DND-41 (cell line): Measurements from ENCODE around the gene ORM2.
"Not testable (repeated sequence)": the region's sequence is repeated elsewhere in the genome, so short reads cannot be mapped to it uniquely, and the experiment has no call there.

Experiments used
- ATAC-seq: fragments of 200-7000 bp; cut with Tn5 transposase; 3 replicates; pipeline ENCODE4 v1.9.1; 2021; ENCODE audit warnings: low read depth; ENCODE audit not compliant: insufficient read depth
- DNase-seq: peaks from one replicate; pipeline ENCODE4 v3.0.0-alpha.2; 2020
- H2AFZ ChIP-seq: 2 replicates; pipeline ENCODE4 v1.6.0; 2012; ENCODE audit warnings: low read depth, low read length
- H3K27ac ChIP-seq: 2 replicates; pipeline ENCODE4 v1.5.1; 2012; ENCODE audit warnings: low read length, inconsistent platforms
- H3K27me3 ChIP-seq: fragments of 200-600 bp; sonication (generic); 2 replicates; pipeline ENCODE4 v1.6.0; 2012; ENCODE audit warnings: low read length, mild to moderate bottlenecking, inconsistent platforms; ENCODE audit not compliant: insufficient read depth, poor library complexity
- H3K36me3 ChIP-seq: 2 replicates; pipeline ENCODE4 v1.5.1; 2012; ENCODE audit warnings: low read length, inconsistent platforms; ENCODE audit not compliant: insufficient read depth
- H3K4me1 ChIP-seq: 2 replicates; pipeline ENCODE4 v1.5.1; 2012; ENCODE audit warnings: mild to moderate bottlenecking, low read length; ENCODE audit not compliant: insufficient read depth
- H3K4me2 ChIP-seq: 2 replicates; pipeline ENCODE4 v1.6.0; 2012; ENCODE audit warnings: mild to moderate bottlenecking, moderate library complexity, low read length, inconsistent platforms; ENCODE audit not compliant: insufficient read depth
- H3K4me3 ChIP-seq, 2 experiments: fragments of 200-600 bp in 1 of 2; shearing (Covaris generic) in 1 of 2; 2 replicates each; pipeline ENCODE4 v1.5.1; 2012 to 2016; ENCODE audit warnings: inconsistent platforms in 2 of 2, low read length in 2 of 2, mild to moderate bottlenecking in 2 of 2, low read depth in 1 of 2, moderate library complexity in 1 of 2
- H3K79me2 ChIP-seq: 2 replicates; pipeline ENCODE4 v1.6.0; 2012; ENCODE audit warnings: low read length, inconsistent platforms; ENCODE audit not compliant: insufficient read depth
- H3K9ac ChIP-seq: 2 replicates; pipeline ENCODE4 v1.6.0; 2012; ENCODE audit warnings: low read depth, mild to moderate bottlenecking, inconsistent platforms, low read length, moderate library complexity
- H3K9me3 ChIP-seq: 2 replicates; pipeline ENCODE4 v1.5.1; 2012; ENCODE audit warnings: low read length, moderate library complexity, mild to moderate bottlenecking, inconsistent platforms; ENCODE audit not compliant: insufficient read depth, severe bottlenecking
- H4K20me1 ChIP-seq: 2 replicates; pipeline ENCODE4 v1.6.0; 2012; ENCODE audit warnings: low read length; ENCODE audit not compliant: insufficient read depth
- EZH2 ChIP-seq: IDR thresholded peaks from 3 replicates; pipeline ENCODE4 v1.6.1; 2012; ENCODE audit warnings: borderline replicate concordance, low read depth, mild to moderate bottlenecking, moderate library complexity, low read length, inconsistent platforms; ENCODE audit not compliant: severe bottlenecking
- TF ChIP-seq, protein P1 (sequence below): IDR thresholded peaks from 2 replicates; pipeline ENCODE4 v1.5.1; 2012; ENCODE audit warnings: borderline replicate concordance, low read length, moderate library complexity, mild to moderate bottlenecking; ENCODE audit not compliant: poor library complexity, severe bottlenecking; ENCODE audit errors: extremely low read depth

ORM2 gene

DNA sequence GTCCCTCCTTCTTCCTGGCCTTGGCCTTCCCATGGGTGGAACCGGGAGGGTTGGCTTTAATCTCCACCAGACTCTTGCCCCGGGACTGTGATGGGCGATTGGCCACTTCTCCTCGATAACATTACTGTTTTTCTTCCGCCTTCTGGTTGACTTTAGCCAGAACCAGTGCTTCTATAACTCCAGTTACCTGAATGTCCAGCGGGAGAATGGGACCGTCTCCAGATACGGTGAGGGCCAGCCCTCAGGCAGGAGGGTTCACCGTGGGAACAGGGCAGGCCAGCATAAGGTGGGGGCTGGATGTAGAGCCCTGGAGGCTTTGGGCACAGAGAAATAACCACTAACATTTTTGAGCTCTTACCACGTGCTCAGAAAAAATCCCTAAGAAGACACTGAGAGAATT lies 967 bp downstream of the ORM2 start:
- Histone ChIP-seq H3K27me3 (no peaks in the 10 kb centered on the region), H3K79me2 (no peaks in the 10 kb centered on the region), H3K9ac (no peak overlapping the region), H2AFZ (no peak overlapping the region), H3K4me3 (no peak overlapping the region), H3K4me1 (no peaks in the 10 kb centered on the region), H3K4me2 (no peak overlapping the region), H3K9me3 (no peaks in the 10 kb centered on the region), H4K20me1 (no peaks in the 10 kb centered on the region), H3K36me3 (peaks cover 11% of the 10 kb centered on the region), H3K27ac (no peak overlapping the region)
- ATAC-seq (no peak), DNase-seq (no peak)
- no peak for TF ChIP-seq EZH2
- TF ChIP-seq, protein P1, sequence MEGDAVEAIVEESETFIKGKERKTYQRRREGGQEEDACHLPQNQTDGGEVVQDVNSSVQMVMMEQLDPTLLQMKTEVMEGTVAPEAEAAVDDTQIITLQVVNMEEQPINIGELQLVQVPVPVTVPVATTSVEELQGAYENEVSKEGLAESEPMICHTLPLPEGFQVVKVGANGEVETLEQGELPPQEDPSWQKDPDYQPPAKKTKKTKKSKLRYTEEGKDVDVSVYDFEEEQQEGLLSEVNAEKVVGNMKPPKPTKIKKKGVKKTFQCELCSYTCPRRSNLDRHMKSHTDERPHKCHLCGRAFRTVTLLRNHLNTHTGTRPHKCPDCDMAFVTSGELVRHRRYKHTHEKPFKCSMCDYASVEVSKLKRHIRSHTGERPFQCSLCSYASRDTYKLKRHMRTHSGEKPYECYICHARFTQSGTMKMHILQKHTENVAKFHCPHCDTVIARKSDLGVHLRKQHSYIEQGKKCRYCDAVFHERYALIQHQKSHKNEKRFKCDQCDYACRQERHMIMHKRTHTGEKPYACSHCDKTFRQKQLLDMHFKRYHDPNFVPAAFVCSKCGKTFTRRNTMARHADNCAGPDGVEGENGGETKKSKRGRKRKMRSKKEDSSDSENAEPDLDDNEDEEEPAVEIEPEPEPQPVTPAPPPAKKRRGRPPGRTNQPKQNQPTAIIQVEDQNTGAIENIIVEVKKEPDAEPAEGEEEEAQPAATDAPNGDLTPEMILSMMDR: no peak

DNA sequence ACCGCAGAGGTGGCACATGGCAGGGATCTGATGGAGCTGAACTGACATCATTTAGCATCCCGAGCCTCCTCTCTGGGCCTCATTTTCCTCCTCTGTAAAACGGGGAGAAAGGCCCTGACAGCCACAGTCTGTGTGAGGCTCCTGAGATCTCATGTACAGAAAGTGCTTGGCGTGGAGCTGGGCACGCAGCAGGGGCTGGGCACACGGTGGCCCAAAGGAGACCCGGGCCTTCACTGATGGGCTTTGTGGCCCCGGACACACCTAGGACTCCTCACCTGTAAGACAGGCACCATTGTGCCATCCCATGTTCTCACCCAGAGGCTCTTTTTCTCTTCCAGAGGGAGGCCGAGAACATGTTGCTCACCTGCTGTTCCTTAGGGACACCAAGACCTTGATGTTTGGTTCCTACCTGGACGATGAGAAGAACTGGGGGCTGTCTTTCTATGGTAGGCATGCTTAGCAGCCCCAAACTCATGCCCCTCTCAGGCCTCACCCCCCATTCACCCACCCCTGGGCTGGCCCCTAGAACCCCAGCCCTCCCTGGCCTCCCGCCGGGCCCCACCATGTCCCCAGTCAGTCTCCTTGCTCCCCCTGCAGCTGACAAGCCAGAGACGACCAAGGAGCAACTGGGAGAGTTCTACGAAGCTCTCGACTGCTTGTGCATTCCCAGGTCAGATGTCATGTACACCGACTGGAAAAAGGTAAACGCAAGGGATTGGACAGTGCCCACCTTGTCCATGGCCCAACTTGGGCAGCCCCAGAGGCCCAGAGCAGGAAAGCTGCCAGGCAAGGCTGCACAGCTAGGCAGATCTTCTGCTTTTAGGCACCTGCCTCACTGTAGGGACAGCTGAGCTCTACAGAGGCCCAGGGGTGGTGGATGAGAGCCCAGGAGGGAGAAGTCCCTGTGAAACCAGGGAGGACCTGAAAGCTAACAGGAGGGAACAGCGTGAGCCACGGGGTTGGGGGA lies 1.8 kb downstream of the ORM2 start:
- H4K20me1 ChIP-seq, H3K4me1 ChIP-seq, H3K4me2 ChIP-seq, H3K79me2 ChIP-seq, H3K9ac ChIP-seq, H3K27me3 ChIP-seq, H3K4me3 ChIP-seq, H3K9me3 ChIP-seq, H2AFZ ChIP-seq, H3K27ac ChIP-seq, DNase-seq: not testable (repeated sequence)
- peaks cover 20% of the 10 kb centered on the region for H3K36me3 ChIP-seq
- peak; percentile 31; the same call in 2 of the 3 replicates for ATAC-seq

DNA sequence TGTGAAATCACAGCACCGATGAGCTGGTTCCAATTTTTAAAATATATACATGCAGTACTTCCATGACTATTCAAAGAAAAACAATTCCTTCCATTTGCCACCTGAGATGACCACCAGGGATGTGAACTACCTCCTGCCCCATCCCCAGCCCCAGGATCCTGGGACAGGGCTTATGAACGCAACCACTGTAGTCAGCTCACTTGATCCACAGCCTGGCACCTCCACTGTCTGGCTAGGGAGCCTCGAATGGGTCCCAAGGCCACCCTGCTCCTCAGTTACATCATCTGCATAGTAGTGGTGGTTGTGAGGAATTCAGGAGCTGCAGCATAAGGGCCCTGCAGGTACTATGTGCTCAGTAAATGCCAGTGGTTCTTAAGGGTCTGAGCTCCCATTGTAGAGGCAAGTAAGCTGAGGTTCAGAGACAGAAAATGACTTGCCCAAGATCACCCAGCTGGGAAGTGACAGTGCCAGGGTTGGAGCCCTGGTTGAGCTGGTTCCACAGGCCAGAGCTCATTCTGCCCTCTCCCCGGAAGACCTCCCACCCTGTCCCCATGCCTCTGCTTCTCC lies 2.9 kb downstream of the ORM2 start:
- not testable (repeated sequence) for H2AFZ ChIP-seq, H4K20me1 ChIP-seq, H3K27me3 ChIP-seq, H3K27ac ChIP-seq, H3K9me3 ChIP-seq, H3K79me2 ChIP-seq, H3K9ac ChIP-seq, DNase-seq, H3K4me1 ChIP-seq, H3K4me2 ChIP-seq, H3K4me3 ChIP-seq
- H3K36me3 ChIP-seq: peaks cover 29% of the 10 kb centered on the region
- peak; percentile 31 for ATAC-seq

DNA sequence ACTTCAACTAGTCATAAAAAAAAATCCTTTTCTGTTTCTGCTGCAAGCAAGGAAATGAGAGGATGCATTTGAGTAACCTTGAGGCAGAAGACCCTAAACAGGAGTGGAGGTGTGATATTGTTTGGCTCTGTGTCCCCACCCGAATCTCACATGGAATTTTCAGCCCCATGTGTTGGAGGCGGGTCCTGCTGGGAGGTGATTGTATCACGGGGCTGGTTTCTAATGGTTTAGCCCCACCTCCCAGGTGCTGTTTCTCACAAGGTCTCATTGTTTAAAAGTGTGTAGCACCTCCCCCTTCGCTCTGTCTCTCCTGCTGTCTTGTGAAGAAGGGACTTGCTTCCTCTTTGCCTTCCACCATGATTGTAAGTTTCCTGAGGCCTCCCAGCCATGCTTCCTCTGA lies 4.0 kb downstream of the ORM2 start:
- H3K27ac ChIP-seq, H3K79me2 ChIP-seq, H4K20me1 ChIP-seq, H3K4me2 ChIP-seq, H2AFZ ChIP-seq, H3K4me1 ChIP-seq, DNase-seq, H3K9ac ChIP-seq, H3K27me3 ChIP-seq, ATAC-seq, H3K4me3 ChIP-seq, H3K9me3 ChIP-seq: not testable (repeated sequence)
- H3K36me3 ChIP-seq: peaks cover 40% of the 10 kb centered on the region

DNA sequence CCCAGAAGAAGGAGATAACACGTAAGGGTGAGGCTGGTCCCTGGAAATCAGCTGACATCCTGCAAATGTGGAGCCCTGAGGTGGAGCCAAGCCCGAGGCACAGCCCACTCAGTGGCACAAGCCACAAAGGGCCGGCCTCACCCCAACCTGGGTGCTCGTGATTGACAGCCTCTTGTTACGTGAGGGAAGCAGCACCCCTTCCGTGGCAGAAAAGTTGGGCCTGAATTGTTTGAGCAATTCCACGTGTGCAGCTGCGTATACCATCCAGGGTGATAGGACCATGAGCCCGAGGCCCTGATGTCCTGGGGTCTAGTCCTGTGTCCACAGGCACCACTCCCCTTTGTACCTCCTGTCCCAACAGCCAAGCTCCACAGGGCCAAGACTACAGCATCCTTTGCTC lies 4.8 kb downstream of the ORM2 start:
- H2AFZ ChIP-seq: no peak overlapping the region
- no peak for ATAC-seq

More for the DNA sequence above, 4.8 kb downstream of the ORM2 start:
- Histone ChIP-seq H3K9me3 (no peaks in the 10 kb centered on the region), H3K27ac (no peak overlapping the region), H3K27me3 (no peaks in the 10 kb centered on the region), H4K20me1 (no peaks in the 10 kb centered on the region), H3K4me3 (no peak overlapping the region), H3K36me3 (peaks cover 48% of the 10 kb centered on the region), H3K79me2 (no peaks in the 10 kb centered on the region), H3K4me1 (no peaks in the 10 kb centered on the region), H3K4me2 (no peak overlapping the region), H3K9ac (no peak overlapping the region)
- TF ChIP-seq, protein P1: no peak
- TF ChIP-seq EZH2: no peak
- no peak for DNase-seq
